GM23338 (cell line): ENCODE results near the gene MAD1L1. TPM values are rescaled to one million over a fixed set of nuclear protein-coding genes. Genes with fewer than 3 reads are reported as not detected.
A peak's percentile ranks its signal among the peaks of the same experiment; 100 is the strongest.

Experiments used
- ATAC-seq: fragments of 200-7000 bp; cut with Tn5 transposase; 3 replicates; pipeline ENCODE4 v1.9.1; 2020
- DNase-seq: peaks from one replicate; pipeline ENCODE4 v3.0.0-alpha.2; 2015; ENCODE audit warnings: low spot score
- H2AFZ ChIP-seq: fragments of 200-600 bp; sonication (generic); 2 replicates; pipeline ENCODE4 v1.8.0; 2016; ENCODE audit warnings: antibody characterized with exemption, mild to moderate bottlenecking, moderate library complexity
- H3F3A ChIP-seq: fragments of 200-600 bp; sonication (generic); replicated peaks from 2 replicates; pipeline ENCODE4 v1.8.0; 2017; ENCODE audit warnings: antibody characterized with exemption, mixed run types, low read depth
- H3K27ac ChIP-seq: fragments of 200-600 bp; sonication (generic); 2 replicates; pipeline ENCODE4 v1.6.1; 2016; ENCODE audit warnings: low read depth
- H3K27me3 ChIP-seq: fragments of 200-600 bp; sonication (generic); 2 replicates; pipeline ENCODE4 v1.8.0; 2016; ENCODE audit warnings: mild to moderate bottlenecking, mixed run types, moderate library complexity; ENCODE audit not compliant: insufficient read depth
- H3K36me3 ChIP-seq: fragments of 200-600 bp; sonication (generic); 2 replicates; pipeline ENCODE4 v1.8.0; 2016; ENCODE audit warnings: mild to moderate bottlenecking; ENCODE audit not compliant: insufficient read depth
- H3K4me1 ChIP-seq: fragments of 200-600 bp; sonication (generic); 2 replicates; pipeline ENCODE4 v1.8.0; 2016; ENCODE audit warnings: mild to moderate bottlenecking, moderate library complexity; ENCODE audit not compliant: insufficient read depth
- H3K4me2 ChIP-seq: fragments of 200-600 bp; sonication (generic); 2 replicates; pipeline ENCODE4 v1.7.1; 2017; ENCODE audit warnings: mixed run types
- H3K4me3 ChIP-seq: fragments of 200-600 bp; sonication (generic); 2 replicates; pipeline ENCODE4 v1.6.1; 2016; ENCODE audit warnings: mixed run types
- H3K79me2 ChIP-seq: fragments of 200-600 bp; sonication (generic); replicated peaks from 2 replicates; pipeline ENCODE4 v1.8.0; 2017; ENCODE audit warnings: mild to moderate bottlenecking; ENCODE audit not compliant: insufficient read depth
- H3K9me2 ChIP-seq: fragments of 200-600 bp; sonication (generic); 2 replicates; pipeline ENCODE4 v1.8.0; 2017; ENCODE audit not compliant: insufficient read depth
- H4K20me1 ChIP-seq: fragments of 200-600 bp; sonication (generic); replicated peaks from 2 replicates; pipeline ENCODE4 v1.8.0; 2017; ENCODE audit warnings: mild to moderate bottlenecking; ENCODE audit not compliant: insufficient read depth
- H3K27ac Mint-ChIP-seq: 2 replicates; pipeline ENCODE4 v1.8.0; 2020; ENCODE audit warnings: inconsistent platforms, mild to moderate bottlenecking, moderate library complexity, mixed read lengths
- H3K27me3 Mint-ChIP-seq: 3 replicates; pipeline ENCODE4 v1.8.0; 2022; ENCODE audit warnings: low read depth, mild to moderate bottlenecking, moderate library complexity, mixed read lengths, inconsistent platforms; ENCODE audit not compliant: insufficient read depth, poor library complexity
- H3K36me3 Mint-ChIP-seq: 3 replicates; pipeline ENCODE4 v1.8.0; 2021; ENCODE audit warnings: low read depth, mild to moderate bottlenecking, inconsistent platforms, moderate library complexity, mixed read lengths
- H3K4me1 Mint-ChIP-seq: 3 replicates; pipeline ENCODE4 v1.8.0; 2020; ENCODE audit warnings: mild to moderate bottlenecking, inconsistent platforms, mixed read lengths
- H3K4me3 Mint-ChIP-seq: 3 replicates; pipeline ENCODE4 v1.8.0; 2021; ENCODE audit warnings: moderate library complexity, mild to moderate bottlenecking, inconsistent platforms, mixed read lengths
- H3K9me3 Mint-ChIP-seq: 3 replicates; pipeline ENCODE4 v1.8.0; 2020; ENCODE audit warnings: moderate library complexity, mild to moderate bottlenecking, inconsistent platforms, mixed read lengths
- CREB1 ChIP-seq: fragments of 250-450 bp; sonication (Bioruptor Pico); IDR thresholded peaks from 2 replicates; pipeline ENCODE4 v1.5.0; 2020; ENCODE audit warnings: low read depth, mild to moderate bottlenecking, moderate library complexity
- EZH2 ChIP-seq: fragments of 200-600 bp; sonication (generic); IDR thresholded peaks from one replicate; pipeline ENCODE4 v1.8.0; 2017; ENCODE audit warnings: antibody characterized with exemption, mild to moderate bottlenecking, low read depth; ENCODE audit not compliant: unreplicated experiment
- EZH2phosphoT487 ChIP-seq: fragments of 200-600 bp; sonication (generic); IDR thresholded peaks from one replicate; pipeline ENCODE4 v1.8.1; 2018; ENCODE audit warnings: antibody characterized with exemption; ENCODE audit not compliant: unreplicated experiment
- NANOG ChIP-seq: IDR thresholded peaks from 2 replicates; pipeline ENCODE4 v1.6.1; 2016; ENCODE audit warnings: antibody characterized with exemption, borderline replicate concordance
- POLR2AphosphoS5 ChIP-seq: IDR thresholded peaks from 2 replicates; pipeline ENCODE4 v1.6.1; 2016; ENCODE audit warnings: antibody characterized with exemption, low read depth
- ZNF114 ChIP-seq: fragments of 250-450 bp; sonication (Bioruptor Pico); IDR thresholded peaks from 2 replicates; pipeline ENCODE4 v1.5.0; 2020; ENCODE audit warnings: mild to moderate bottlenecking, moderate library complexity
- ZNF331 ChIP-seq: fragments of 250-450 bp; sonication (Bioruptor Pico); IDR thresholded peaks from 2 replicates; pipeline ENCODE4 v1.5.0; 2020; ENCODE audit warnings: low read depth, mild to moderate bottlenecking, moderate library complexity
- polyA plus RNA-seq: library from polyadenylated mRNA; unstranded; fragments of >200 nt; fragmentation: Nextera tagmentation; extraction: Ambion mirVana; gene quantifications from 2 replicates; pipeline ENCODE4 v1.2.1, GENCODE V29; 2016
- total RNA-seq: library from RNA; depleted of rRNA; stranded (reverse); fragments of >200 nt; shearing (Covaris generic); gene quantifications from 2 replicates; pipeline ENCODE4 v1.2.3, GENCODE V29; 2014
- TF ChIP-seq, protein P1 (sequence below): fragments of 250-450 bp; sonication (Bioruptor Pico); IDR thresholded peaks from 2 replicates; pipeline ENCODE4 v1.5.0; 2020; ENCODE audit warnings: mild to moderate bottlenecking, moderate library complexity
- TF ChIP-seq, protein P2 (sequence below), 2 experiments: fragments of 200-600 bp in 1 of 2; sonication (generic) in 1 of 2; conservative IDR thresholded peaks; 2 replicates each; pipeline versions ENCODE4 v1.5.1 to v1.6.1; 2016 to 2017; ENCODE audit warnings: antibody characterized with exemption in 2 of 2, low read depth in 2 of 2, mild to moderate bottlenecking in 2 of 2, moderate library complexity in 1 of 2
- TF ChIP-seq, protein P3 (sequence below): IDR thresholded peaks from one replicate; pipeline ENCODE4 v1.6.1; 2018; ENCODE audit warnings: antibody characterized with exemption; ENCODE audit not compliant: unreplicated experiment

Gene MAD1L1
- total and polyA plus RNA-seq, 2 experiments from 2014 or later: 40.3 to 59.3 TPM

DNA sequence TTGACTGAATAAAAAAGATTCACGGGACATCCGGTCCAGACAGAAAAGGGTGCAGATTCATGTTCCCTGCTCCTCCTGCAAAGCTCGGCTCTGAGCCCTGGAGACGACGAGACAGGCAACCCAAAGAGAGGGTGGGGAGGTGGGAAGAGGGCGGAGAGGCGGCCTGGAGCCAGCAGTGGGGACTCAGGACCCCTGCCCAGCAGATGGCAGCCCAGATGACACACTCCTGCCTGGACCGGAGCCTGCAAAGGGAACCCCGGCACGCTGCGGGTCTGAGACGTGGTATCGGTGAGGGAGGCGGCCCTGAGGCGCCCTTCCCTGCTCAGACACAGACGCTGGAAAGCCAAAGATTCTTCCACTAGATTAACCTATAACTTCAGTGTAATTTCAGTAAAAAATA is 311.9 kb downstream of the MAD1L1 start (continued):
- TF ChIP-seq, protein P1, sequence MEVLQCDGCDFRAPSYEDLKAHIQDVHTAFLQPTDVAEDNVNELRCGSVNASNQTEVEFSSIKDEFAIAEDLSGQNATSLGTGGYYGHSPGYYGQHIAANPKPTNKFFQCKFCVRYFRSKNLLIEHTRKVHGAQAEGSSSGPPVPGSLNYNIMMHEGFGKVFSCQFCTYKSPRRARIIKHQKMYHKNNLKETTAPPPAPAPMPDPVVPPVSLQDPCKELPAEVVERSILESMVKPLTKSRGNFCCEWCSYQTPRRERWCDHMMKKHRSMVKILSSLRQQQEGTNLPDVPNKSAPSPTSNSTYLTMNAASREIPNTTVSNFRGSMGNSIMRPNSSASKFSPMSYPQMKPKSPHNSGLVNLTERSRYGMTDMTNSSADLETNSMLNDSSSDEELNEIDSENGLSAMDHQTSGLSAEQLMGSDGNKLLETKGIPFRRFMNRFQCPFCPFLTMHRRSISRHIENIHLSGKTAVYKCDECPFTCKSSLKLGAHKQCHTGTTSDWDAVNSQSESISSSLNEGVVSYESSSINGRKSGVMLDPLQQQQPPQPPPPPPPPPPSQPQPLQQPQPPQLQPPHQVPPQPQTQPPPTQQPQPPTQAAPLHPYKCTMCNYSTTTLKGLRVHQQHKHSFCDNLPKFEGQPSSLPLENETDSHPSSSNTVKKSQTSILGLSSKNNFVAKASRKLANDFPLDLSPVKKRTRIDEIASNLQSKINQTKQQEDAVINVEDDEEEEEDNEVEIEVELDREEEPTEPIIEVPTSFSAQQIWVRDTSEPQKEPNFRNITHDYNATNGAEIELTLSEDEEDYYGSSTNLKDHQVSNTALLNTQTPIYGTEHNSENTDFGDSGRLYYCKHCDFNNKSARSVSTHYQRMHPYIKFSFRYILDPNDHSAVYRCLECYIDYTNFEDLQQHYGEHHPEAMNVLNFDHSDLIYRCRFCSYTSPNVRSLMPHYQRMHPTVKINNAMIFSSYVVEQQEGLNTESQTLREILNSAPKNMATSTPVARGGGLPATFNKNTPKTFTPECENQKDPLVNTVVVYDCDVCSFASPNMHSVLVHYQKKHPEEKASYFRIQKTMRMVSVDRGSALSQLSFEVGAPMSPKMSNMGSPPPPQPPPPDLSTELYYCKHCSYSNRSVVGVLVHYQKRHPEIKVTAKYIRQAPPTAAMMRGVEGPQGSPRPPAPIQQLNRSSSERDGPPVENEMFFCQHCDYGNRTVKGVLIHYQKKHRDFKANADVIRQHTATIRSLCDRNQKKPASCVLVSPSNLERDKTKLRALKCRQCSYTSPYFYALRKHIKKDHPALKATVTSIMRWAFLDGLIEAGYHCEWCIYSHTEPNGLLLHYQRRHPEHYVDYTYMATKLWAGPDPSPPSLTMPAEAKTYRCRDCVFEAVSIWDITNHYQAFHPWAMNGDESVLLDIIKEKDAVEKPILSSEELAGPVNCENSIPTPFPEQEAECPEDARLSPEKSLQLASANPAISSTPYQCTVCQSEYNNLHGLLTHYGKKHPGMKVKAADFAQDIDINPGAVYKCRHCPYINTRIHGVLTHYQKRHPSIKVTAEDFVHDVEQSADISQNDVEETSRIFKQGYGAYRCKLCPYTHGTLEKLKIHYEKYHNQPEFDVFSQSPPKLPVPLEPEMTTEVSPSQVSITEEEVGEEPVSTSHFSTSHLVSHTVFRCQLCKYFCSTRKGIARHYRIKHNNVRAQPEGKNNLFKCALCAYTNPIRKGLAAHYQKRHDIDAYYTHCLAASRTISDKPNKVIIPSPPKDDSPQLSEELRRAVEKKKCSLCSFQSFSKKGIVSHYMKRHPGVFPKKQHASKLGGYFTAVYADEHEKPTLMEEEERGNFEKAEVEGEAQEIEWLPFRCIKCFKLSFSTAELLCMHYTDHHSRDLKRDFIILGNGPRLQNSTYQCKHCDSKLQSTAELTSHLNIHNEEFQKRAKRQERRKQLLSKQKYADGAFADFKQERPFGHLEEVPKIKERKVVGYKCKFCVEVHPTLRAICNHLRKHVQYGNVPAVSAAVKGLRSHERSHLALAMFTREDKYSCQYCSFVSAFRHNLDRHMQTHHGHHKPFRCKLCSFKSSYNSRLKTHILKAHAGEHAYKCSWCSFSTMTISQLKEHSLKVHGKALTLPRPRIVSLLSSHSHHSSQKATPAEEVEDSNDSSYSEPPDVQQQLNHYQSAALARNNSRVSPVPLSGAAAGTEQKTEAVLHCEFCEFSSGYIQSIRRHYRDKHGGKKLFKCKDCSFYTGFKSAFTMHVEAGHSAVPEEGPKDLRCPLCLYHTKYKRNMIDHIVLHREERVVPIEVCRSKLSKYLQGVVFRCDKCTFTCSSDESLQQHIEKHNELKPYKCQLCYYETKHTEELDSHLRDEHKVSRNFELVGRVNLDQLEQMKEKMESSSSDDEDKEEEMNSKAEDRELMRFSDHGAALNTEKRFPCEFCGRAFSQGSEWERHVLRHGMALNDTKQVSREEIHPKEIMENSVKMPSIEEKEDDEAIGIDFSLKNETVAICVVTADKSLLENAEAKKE: no peak
- no peak for TF ChIP-seq POLR2AphosphoS5
- TF ChIP-seq EZH2phosphoT487: no peak
- TF ChIP-seq EZH2: no peak

DNA sequence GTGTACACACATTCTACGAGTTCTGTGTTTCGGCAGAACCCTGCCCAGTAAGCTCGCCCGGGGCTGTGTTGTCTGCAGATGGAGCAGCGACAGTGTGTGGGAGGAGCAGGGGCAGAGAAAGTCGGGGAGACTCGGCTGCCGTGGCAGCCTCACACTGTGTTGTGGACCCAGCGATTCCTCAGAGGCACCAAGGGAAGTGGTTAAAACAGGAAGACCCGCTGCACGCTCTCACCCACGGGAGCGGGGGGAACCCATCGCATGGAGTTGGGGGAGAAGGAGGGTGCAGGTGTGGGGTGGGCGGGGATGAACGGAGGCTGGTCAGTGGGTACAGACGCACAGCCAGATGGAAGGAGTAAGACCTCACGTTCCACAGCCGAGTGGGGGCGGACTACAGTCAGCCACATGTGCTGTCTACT is 312.5 kb downstream of the MAD1L1 start:
- H3K79me2 ChIP-seq: no peaks in the 10 kb centered on the region
- Mint-ChIP-seq H3K4me1 (no peaks in the 10 kb centered on the region; the same call in 2 of the 3 replicates), H3K9me3 (no peaks in the 10 kb centered on the region; the same call in 2 of the 3 replicates), H3K36me3 (no peaks in the 10 kb centered on the region), H3K27me3 (peaks cover 5% of the 10 kb centered on the region), H3K27ac (peak overlapping the region; percentile 79), H3K4me3 (no peak overlapping the region)
- H3F3A ChIP-seq: no peaks in the 10 kb centered on the region
- no peaks in the 10 kb centered on the region for H3K27me3 ChIP-seq
- peaks cover 5% of the 10 kb centered on the region; the same call in 1 of the 2 replicates for H4K20me1 ChIP-seq
- no peaks in the 10 kb centered on the region for H3K9me2 ChIP-seq
- ATAC-seq (no peak), DNase-seq (no peak)
- H3K4me3 ChIP-seq: no peak overlapping the region
- no peak overlapping the region for H3K4me2 ChIP-seq
- no peaks in the 10 kb centered on the region for H3K36me3 ChIP-seq
- no peak for TF ChIP-seq ZNF331 (CRISPR knock-in tag)
- no peak for TF ChIP-seq CREB1
- TF ChIP-seq, protein P2, sequence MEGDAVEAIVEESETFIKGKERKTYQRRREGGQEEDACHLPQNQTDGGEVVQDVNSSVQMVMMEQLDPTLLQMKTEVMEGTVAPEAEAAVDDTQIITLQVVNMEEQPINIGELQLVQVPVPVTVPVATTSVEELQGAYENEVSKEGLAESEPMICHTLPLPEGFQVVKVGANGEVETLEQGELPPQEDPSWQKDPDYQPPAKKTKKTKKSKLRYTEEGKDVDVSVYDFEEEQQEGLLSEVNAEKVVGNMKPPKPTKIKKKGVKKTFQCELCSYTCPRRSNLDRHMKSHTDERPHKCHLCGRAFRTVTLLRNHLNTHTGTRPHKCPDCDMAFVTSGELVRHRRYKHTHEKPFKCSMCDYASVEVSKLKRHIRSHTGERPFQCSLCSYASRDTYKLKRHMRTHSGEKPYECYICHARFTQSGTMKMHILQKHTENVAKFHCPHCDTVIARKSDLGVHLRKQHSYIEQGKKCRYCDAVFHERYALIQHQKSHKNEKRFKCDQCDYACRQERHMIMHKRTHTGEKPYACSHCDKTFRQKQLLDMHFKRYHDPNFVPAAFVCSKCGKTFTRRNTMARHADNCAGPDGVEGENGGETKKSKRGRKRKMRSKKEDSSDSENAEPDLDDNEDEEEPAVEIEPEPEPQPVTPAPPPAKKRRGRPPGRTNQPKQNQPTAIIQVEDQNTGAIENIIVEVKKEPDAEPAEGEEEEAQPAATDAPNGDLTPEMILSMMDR (conservative IDR thresholded peaks at IDR 0.05; ENCODE audit: low read depth in 2 of 2): no peak
- no peak for TF ChIP-seq EZH2phosphoT487
- TF ChIP-seq ZNF114 (CRISPR knock-in tag): no peak
- no peak for TF ChIP-seq NANOG
- no peak for TF ChIP-seq EZH2
- TF ChIP-seq POLR2AphosphoS5: no peak
- TF ChIP-seq, protein P3, sequence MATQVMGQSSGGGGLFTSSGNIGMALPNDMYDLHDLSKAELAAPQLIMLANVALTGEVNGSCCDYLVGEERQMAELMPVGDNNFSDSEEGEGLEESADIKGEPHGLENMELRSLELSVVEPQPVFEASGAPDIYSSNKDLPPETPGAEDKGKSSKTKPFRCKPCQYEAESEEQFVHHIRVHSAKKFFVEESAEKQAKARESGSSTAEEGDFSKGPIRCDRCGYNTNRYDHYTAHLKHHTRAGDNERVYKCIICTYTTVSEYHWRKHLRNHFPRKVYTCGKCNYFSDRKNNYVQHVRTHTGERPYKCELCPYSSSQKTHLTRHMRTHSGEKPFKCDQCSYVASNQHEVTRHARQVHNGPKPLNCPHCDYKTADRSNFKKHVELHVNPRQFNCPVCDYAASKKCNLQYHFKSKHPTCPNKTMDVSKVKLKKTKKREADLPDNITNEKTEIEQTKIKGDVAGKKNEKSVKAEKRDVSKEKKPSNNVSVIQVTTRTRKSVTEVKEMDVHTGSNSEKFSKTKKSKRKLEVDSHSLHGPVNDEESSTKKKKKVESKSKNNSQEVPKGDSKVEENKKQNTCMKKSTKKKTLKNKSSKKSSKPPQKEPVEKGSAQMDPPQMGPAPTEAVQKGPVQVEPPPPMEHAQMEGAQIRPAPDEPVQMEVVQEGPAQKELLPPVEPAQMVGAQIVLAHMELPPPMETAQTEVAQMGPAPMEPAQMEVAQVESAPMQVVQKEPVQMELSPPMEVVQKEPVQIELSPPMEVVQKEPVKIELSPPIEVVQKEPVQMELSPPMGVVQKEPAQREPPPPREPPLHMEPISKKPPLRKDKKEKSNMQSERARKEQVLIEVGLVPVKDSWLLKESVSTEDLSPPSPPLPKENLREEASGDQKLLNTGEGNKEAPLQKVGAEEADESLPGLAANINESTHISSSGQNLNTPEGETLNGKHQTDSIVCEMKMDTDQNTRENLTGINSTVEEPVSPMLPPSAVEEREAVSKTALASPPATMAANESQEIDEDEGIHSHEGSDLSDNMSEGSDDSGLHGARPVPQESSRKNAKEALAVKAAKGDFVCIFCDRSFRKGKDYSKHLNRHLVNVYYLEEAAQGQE: no peak
- no peak overlapping the region for H3K27ac ChIP-seq
- H3K4me1 ChIP-seq: no peaks in the 10 kb centered on the region
- H2AFZ ChIP-seq: no peak overlapping the region
